Activated CD8-positive, alpha-beta T cell treated with anti-CD3 and anti-CD28 coated beads, Interleukin-2, amount 10 ng/mL, durations not matched to agents 7 days and 5 days (primary cell): Measurements from ENCODE around the gene JAG1. TPM values are rescaled to one million over a fixed set of nuclear protein-coding genes. Genes with fewer than 3 reads are reported as not detected.
"Not testable (repeated sequence)": the region's sequence is repeated elsewhere in the genome, so short reads cannot be mapped to it uniquely, and the experiment has no call there.

Source experiments
- ATAC-seq: fragments of 150-1000 bp; cut with Tn5 transposase; one replicate; pipeline ENCODE4 v1.10.0; 2021; ENCODE audit warnings: moderate library complexity
- CTCF ChIA-PET: fragments of 350-600 bp; sonication (Branson Sonifier 250); formaldehyde crosslinking; loops from one replicate; lab custom pipeline; 2021; ENCODE audit warnings: antibody characterized with exemption; lab: Charles Lee
- POLR2A ChIA-PET: fragments of 350-600 bp; sonication (Branson Sonifier 250); formaldehyde crosslinking; loops from one replicate; lab custom pipeline; 2021; ENCODE audit warnings: antibody characterized with exemption; lab: Charles Lee
- DNase-seq: peaks from one replicate; pipeline ENCODE4 v3.0.0-alpha.2; 2020
- H3K27ac Mint-ChIP-seq: one replicate; pipeline ENCODE4 v1.8.0; 2021; ENCODE audit warnings: mild to moderate bottlenecking, mixed read lengths
- H3K27me3 Mint-ChIP-seq: one replicate; pipeline ENCODE4 v1.8.0; 2021; ENCODE audit warnings: low read depth, mixed read lengths
- H3K36me3 Mint-ChIP-seq: one replicate; pipeline ENCODE4 v1.8.0; 2021; ENCODE audit warnings: low read depth, mixed read lengths
- H3K4me1 Mint-ChIP-seq: one replicate; pipeline ENCODE4 v1.8.0; 2021; ENCODE audit warnings: low read depth, mixed read lengths
- H3K4me3 Mint-ChIP-seq: one replicate; pipeline ENCODE4 v1.8.0; 2021; ENCODE audit warnings: mild to moderate bottlenecking, mixed read lengths
- H3K9me3 Mint-ChIP-seq: one replicate; pipeline ENCODE4 v1.8.0; 2022; ENCODE audit warnings: mixed read lengths; ENCODE audit not compliant: insufficient read depth
- total RNA-seq, 2 experiments: library from RNA; stranded (reverse); gene quantifications; one replicate each; pipeline ENCODE4 v1.2.3, GENCODE V29; 2021

JAG1 gene
- total RNA-seq, 2 experiments from 2014 or later, result 0.16 to 0.34 TPM

DNA sequence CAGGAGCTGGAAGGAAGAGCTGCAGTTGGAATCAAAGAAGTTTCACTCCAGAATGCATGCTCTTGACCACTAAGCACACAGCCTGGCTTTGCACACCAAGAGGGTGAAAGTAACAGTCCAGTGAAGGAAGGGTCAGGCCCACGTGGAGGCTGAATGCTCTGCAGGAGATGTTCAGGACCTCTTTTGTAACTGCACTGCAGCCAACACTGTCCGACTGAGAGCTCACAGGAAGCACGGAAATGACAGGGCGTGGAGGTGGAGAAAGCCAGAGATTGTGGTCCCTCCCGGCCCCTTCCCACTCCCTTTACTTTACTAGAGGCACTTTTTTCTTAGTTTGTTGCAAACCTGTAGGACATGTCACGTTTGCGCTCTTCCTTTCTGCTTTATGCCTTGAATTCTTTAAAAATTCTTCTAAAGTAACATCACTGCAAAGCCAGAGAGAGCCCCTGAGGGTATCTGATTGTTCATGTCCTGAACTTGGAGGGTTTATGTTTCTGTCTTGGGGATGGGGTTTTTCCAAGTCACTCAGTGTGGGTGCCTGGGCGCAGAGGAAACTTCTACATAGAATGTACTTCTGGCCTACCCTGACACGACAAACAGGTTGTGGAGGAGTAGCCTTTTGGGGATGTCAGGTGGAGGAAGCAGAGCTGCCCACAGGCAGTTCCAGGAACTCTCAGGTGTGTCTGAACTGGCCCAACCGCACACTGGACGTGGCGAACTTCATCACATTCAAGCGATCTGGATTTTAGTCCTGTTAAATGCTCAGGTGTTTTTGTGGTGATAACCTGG lies 40.9 kb downstream of the JAG1 start:
- CTCF ChIA-PET, result no interaction called here
- POLR2A ChIA-PET, result no interaction called here
- no peak overlapping the region for H3K27ac Mint-ChIP-seq
- no peaks in the 10 kb centered on the region for H3K4me1 Mint-ChIP-seq
- no peaks in the 10 kb centered on the region for H3K27me3 Mint-ChIP-seq
- no peaks in the 10 kb centered on the region for H3K36me3 Mint-ChIP-seq
- ATAC-seq (no peak), DNase-seq (no peak)
- no peaks in the 10 kb centered on the region for H3K9me3 Mint-ChIP-seq
- H3K4me3 Mint-ChIP-seq, result no peak overlapping the region

DNA sequence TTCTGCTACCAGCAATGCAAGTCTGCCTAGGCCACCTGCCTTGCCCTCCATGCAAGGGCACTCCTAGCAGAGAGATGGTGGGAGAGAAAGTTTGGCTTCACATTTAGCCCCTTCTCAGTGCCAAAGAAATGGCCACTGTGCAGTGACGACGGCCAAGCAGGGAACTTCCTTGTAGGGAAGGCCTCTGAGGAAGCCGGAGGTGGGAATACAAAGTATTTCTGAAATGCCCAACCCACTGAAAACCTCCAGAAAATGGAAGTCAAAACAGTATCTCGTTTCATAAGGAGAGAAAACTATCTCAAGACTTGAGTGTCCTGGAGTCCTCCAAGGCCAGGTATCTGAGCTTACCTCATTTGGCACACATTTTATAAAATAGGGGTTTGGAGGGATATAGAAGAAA lies 42.7 kb downstream of the JAG1 start:
- Mint-ChIP-seq H3K9me3 (no peaks in the 10 kb centered on the region), H3K27ac (no peak overlapping the region), H3K4me3 (no peak overlapping the region), H3K4me1 (no peaks in the 10 kb centered on the region), H3K27me3 (no peaks in the 10 kb centered on the region), H3K36me3 (no peaks in the 10 kb centered on the region)
- ATAC-seq (no peak), DNase-seq (no peak)
- CTCF ChIA-PET, result interaction anchor here (0.6 kb wide), 1 partner anchor 10 kb away, joined by 4 read pairs; no protein-coding TSS in a partner anchor
- POLR2A ChIA-PET, result interaction anchor here (0.7 kb wide), 1 partner anchor 10 kb away, joined by 3 read pairs; no protein-coding TSS in a partner anchor

DNA sequence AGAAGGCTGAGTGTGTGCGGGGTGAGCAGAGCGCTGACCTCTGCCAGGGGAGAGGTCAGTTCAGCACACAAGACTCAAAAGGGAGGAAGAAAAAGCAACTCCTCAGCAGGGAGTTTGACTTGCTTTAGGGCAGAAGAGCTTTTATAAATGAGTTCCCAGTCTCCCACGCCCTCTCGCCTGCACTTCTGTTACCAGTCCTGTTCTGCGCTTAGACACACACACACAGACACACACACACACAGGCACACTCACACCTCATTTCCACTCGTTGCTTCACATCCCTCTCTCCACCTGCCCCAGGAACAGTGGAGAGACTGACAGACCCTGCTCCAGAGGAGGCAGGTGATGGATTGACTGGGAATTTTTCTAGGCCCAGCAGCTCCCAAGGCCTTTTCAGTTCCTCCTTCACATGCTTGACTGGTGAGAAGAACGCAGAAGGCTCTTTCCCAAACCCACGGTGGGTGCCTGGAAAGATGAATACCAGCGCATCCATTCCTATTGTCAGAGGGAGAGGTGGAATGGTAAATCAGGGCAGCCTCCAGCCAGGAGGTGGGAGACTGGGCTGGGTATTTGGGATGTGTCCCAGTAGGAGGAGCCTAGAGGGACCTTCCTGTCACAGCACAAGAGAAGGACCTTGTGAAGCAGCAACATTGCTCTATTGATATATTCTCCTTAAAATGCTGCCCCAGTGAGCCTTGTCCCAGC lies 43.7 kb downstream of the JAG1 start:
- H3K4me1 Mint-ChIP-seq, result no peaks in the 10 kb centered on the region
- H3K36me3 Mint-ChIP-seq, result no peaks in the 10 kb centered on the region

DNA sequence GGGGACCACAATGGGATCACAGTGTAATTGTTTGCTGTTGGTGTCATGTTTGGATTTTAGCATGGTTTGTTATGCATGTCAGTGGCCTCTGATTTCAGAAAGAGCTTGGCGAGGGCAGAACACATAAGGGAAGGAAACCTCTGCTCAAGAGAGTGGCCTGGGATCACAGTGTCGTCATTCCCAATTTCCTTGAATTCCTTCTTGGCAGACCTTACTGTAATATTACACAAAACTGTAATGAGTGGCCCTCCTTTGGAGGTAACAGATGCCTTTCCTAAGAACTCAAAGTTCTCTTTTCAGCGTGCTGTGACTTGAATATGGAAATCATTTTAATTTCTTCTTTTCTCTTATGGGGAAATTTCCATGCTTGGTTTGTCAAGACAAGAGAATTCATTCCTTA lies 46.9 kb downstream of the JAG1 start:
- ATAC-seq (no peak), DNase-seq (no peak)
- Mint-ChIP-seq H3K4me1 (peaks cover 2% of the 10 kb centered on the region), H3K36me3 (no peaks in the 10 kb centered on the region), H3K9me3 (no peaks in the 10 kb centered on the region), H3K4me3 (no peak overlapping the region), H3K27me3 (no peaks in the 10 kb centered on the region), H3K27ac (no peak overlapping the region)
- CTCF ChIA-PET, result no interaction called here
- POLR2A ChIA-PET, result no interaction called here

More for the DNA sequence above, 43.7 kb downstream of the JAG1 start:
- no peak overlapping the region for H3K4me3 Mint-ChIP-seq
- no peak for ATAC-seq
- H3K27ac Mint-ChIP-seq, result no peak overlapping the region
- DNase-seq, result no peak
- ChIA-PET CTCF (no interaction called here), POLR2A (interaction anchor here (0.6 kb wide), 2 partner anchors 8 to 353 kb away, joined by 3 read pairs; no protein-coding TSS in a partner anchor)
- no peaks in the 10 kb centered on the region for H3K9me3 Mint-ChIP-seq
- H3K27me3 Mint-ChIP-seq, result no peaks in the 10 kb centered on the region

DNA sequence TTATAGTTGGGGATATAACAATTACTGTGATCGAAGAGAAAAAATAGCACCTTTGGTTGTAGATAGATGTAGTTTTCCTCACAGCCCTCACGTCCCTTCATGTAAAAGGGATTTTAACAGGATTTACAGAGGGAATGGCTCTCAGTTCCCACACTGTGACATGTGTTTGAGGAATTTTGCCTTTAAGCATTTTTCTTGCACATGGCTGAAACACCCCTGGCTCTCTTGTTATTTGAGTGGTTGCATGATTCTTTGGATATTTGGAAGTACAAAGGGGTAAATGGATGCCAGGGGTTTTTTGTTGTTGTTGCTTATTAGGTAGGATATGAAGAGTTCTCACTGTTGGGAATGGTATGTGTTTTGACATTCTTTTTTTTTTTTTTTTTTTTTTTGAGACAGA lies 48.2 kb downstream of the JAG1 start:
- DNase-seq (no peak), ATAC-seq (no peak)
- Mint-ChIP-seq H3K4me1 (peaks cover 2% of the 10 kb centered on the region), H3K27ac (no peak overlapping the region), H3K9me3 (no peaks in the 10 kb centered on the region), H3K27me3 (no peaks in the 10 kb centered on the region), H3K4me3 (no peak overlapping the region), H3K36me3 (no peaks in the 10 kb centered on the region)
- POLR2A ChIA-PET, result no interaction called here
- CTCF ChIA-PET, result no interaction called here

DNA sequence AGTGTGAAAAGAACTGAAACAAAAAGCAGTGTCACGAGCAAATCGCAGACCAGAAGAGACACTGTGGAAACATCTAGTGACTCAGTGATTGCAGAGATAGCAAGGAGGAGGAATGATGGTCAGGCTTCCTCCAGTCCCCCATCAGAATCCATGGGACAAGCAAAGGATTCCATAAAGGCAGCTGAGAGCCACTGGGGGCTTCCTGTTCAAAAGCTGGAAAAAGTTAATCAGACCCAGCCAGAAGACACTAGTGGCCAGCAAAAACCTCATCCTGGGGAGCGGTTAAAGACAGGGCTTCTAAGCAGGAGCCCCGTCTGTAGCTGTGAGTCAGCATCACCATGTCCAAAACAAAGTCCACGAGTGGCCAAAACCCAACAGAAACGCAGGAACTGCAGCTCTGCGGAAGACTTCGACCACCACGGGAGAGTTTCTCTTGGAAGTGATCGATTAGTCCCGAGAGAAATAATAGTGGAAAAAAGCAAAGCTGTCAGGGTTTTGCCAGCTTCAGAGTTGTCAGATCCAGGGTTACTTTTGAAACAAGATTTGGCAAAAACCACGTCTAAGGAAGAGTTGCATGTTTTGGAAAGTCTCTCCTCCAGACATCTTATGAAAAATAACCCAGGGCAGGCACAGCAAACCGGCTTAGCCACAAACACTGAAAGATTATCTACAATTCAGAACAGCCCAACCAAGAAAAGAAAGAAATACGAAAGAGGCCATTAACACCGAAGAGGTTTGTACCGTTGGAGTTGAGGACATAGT lies 51.0 kb downstream of the JAG1 start:
- Mint-ChIP-seq H3K4me3 (no peak overlapping the region), H3K36me3 (no peaks in the 10 kb centered on the region), H3K4me1 (peaks cover 2% of the 10 kb centered on the region), H3K27ac (no peak overlapping the region), H3K9me3 (no peaks in the 10 kb centered on the region), H3K27me3 (no peaks in the 10 kb centered on the region)
- CTCF ChIA-PET, result no interaction called here
- ATAC-seq, result no peak
- no peak for DNase-seq
- POLR2A ChIA-PET, result no interaction called here

DNA sequence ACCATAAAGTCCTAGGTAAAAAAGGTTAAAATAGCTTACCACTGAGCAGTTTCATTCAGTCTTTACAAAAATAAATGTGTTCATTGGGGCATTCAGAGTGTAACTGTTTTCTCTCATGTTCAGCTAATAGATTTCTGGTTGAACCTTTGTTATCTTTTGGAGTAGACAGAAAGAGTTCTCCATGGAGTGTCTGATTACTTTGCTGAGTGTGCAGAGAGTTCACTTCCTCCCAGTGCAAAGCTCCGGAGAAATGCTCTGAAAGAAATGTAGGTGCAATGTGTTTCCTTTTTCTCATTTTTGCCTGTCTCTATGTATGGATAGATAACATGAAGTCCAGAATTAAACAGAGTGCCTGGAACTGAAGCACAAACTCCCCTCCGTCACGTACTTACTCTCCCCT lies 52.6 kb downstream of the JAG1 start:
- DNase-seq, result no peak
- no peak for ATAC-seq
- H3K9me3 Mint-ChIP-seq, result no peaks in the 10 kb centered on the region
- H3K27me3 Mint-ChIP-seq, result no peaks in the 10 kb centered on the region
- no peaks in the 10 kb centered on the region for H3K36me3 Mint-ChIP-seq
- H3K4me1 Mint-ChIP-seq, result peaks cover 2% of the 10 kb centered on the region
- CTCF ChIA-PET, result interaction anchor here (0.8 to 1.5 kb wide), 2 partner anchors 10 to 25 kb away, joined by 3 to 4 read pairs; no protein-coding TSS in a partner anchor
- H3K4me3 Mint-ChIP-seq, result no peak overlapping the region
- POLR2A ChIA-PET, result no interaction called here
- no peak overlapping the region for H3K27ac Mint-ChIP-seq

DNA sequence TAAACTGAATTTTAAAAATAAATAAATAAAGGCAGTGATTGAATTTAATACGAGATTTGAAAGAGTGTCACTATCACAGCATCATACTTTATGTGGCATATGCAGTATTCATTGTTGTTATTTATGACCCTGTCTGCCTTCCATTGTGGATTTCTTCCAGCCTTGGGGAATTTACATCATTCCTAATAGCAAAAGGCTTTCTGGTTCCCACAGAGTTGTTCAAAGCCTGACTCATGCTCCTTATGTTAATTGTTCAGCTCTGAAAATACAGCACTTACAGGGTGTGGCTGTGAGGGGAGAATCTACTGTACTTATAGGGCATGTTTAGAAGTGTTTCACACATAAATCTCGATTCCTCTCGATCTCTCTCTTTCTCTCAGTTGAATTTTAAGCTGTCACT lies 54.4 kb downstream of the JAG1 start:
- DNase-seq, result no peak
- ChIA-PET POLR2A (no interaction called here), CTCF (no interaction called here)
- Mint-ChIP-seq H3K27me3 (no peaks in the 10 kb centered on the region), H3K36me3 (peaks cover 5% of the 10 kb centered on the region), H3K4me3 (no peak overlapping the region), H3K4me1 (peaks cover 2% of the 10 kb centered on the region), H3K27ac (no peak overlapping the region), H3K9me3 (no peaks in the 10 kb centered on the region)
- no peak for ATAC-seq

DNA sequence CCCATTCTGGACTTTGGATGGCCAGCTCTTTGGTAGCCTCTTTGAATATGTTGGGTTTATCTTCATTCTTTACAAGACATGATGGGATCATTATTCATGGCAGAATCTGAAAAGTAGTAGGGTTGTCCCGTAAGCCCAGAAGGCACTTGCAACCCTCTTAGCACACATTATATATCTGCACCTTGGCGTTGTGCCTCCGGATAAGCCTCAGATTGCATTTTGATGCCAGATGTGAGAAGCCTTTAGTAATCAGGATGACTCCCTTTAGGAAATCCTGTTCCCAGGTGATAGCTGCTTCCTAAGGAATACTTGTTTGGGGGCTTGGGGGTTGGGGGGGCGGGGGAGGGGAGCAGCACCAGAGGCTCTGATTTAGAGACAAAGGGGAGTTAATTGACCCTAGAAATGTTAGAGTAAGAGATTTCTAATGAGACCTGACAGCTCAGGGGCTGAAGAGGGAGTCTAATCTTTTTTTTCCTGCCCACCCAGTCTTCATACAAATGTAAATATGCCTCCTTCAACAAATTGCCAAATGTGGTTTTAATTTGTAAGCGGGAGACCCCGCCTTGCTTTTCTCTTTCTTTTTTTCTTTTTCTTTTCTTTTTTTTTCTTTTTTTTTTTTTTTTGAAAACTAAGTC lies 55.1 kb downstream of the JAG1 start:
- peaks cover 2% of the 10 kb centered on the region for H3K4me1 Mint-ChIP-seq

DNA sequence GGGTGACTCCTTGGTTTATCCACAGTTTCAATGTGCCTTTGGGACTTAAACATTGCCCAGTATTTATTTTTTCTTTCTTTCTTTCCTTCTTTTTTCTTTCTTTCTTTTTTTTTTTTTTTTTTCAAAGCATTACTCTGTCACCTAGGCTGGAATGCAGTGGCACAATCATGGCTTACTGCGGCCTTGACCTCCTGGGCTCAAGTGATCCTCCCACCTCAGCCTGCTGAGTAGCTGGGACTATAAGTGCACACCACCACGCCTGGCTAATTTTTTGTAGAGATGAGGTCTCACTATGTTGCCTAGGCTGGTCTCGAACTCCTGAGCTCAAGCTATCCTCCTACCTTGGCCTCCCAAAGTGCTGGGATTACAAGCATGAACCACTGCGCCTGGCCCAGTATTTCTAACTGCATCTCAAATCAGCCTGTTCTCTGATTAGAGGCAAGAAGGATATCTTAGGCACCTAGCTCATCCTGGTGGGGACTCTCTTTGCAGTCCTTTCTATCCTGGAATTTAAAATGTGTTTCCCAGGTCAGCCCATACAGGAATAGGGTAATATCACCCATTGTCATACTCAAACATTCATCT lies 56.2 kb downstream of the JAG1 start:
- H3K27ac Mint-ChIP-seq, H3K9me3 Mint-ChIP-seq, CTCF ChIA-PET, H3K4me1 Mint-ChIP-seq, ATAC-seq, H3K4me3 Mint-ChIP-seq, DNase-seq, H3K27me3 Mint-ChIP-seq, POLR2A ChIA-PET, H3K36me3 Mint-ChIP-seq: not testable (repeated sequence)

More for the DNA sequence above, 55.1 kb downstream of the JAG1 start:
- Mint-ChIP-seq H3K36me3 (peaks cover 5% of the 10 kb centered on the region), H3K9me3 (no peaks in the 10 kb centered on the region), H3K4me3 (no peak overlapping the region), H3K27me3 (no peaks in the 10 kb centered on the region), H3K27ac (no peak overlapping the region)
- CTCF ChIA-PET, result no interaction called here
- DNase-seq (no peak), ATAC-seq (no peak)
- POLR2A ChIA-PET, result no interaction called here

DNA sequence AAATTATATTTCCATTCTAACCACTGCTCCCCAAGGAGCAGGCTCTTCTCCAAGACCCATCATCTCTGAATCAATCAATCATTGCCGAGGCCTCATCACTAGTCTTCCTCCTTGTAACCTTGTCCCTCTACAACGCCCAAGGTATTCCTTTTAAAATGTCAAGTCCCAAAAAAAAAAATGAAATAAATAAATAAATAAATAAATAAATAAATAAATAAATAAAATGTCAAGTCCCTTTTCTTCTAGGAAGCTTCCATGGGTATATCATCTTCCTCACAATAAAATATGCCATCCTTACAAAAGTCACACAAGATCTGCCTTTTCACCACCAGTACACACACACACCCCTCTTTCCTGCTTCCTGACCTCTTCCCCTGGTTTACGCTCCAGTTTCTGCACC lies 57.6 kb downstream of the JAG1 start:
- H3K36me3 Mint-ChIP-seq, result peaks cover 8% of the 10 kb centered on the region
- no peaks in the 10 kb centered on the region for H3K27me3 Mint-ChIP-seq
- no peaks in the 10 kb centered on the region for H3K4me1 Mint-ChIP-seq
- ATAC-seq (no peak), DNase-seq (no peak)
- POLR2A ChIA-PET, result no interaction called here
- H3K9me3 Mint-ChIP-seq, result no peaks in the 10 kb centered on the region
- CTCF ChIA-PET, result interaction anchor here (1.5 kb wide), 1 partner anchor 10 kb away, joined by 3 read pairs; no protein-coding TSS in a partner anchor
- H3K27ac Mint-ChIP-seq, result no peak overlapping the region
- H3K4me3 Mint-ChIP-seq, result no peak overlapping the region
